GM18861 (cell line): ENCODE data around the gene CDYL2.

Experiments
- ATAC-seq: cut with Tn5 transposase; IDR thresholded peaks from one replicate; pipeline ENCODE4 v1.9.1; 2021; ENCODE audit not compliant: unreplicated experiment

Gene CDYL2

GRCh38 chr16:80710918-80711317 lies 93.5 kb downstream of the CDYL2 start:
- no peak for ATAC-seq

DNA sequence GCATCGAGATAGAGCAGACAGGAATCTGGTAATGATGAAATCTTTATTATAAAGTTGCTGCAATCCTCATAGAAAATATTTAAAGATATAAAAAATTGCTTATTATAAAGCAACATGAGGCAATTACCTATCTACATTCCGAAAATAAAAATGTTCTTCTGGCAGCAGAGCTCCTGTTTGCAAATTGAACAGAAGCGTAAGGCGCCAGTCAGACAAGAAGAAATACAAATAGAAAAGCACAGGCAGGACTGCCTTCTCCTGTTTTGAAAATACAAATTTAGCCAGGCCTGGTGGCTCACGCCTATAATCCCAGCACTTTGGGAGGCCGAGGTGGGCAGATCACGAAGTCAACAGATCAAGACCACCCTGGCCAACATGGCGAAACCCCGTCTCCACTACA lies 95.6 kb downstream of the CDYL2 start:
- no peak for ATAC-seq

DNA sequence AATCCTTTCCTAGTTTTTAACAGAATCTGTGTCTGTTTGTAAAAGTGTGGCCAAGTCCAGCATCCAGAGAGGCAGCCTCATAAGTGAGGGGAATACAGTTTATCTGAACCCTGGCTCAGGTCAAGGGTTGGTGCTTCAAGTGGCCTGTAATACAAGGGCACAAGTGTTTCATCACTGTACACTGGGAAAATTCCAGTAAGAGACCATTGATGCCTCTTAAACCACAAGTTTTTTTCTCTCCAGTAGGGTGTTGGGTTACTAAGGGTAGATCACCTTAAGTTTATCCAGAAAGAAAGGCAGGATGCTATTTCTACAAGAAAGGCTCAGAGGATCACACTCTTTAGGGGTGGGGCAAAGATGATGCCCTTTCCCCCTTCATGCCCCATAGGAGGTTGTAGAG lies 96.7 kb downstream of the CDYL2 start:
- no peak for ATAC-seq

GRCh38 chr16:80705596-80705995 lies 98.8 kb downstream of the CDYL2 start:
- ATAC-seq: no peak

DNA sequence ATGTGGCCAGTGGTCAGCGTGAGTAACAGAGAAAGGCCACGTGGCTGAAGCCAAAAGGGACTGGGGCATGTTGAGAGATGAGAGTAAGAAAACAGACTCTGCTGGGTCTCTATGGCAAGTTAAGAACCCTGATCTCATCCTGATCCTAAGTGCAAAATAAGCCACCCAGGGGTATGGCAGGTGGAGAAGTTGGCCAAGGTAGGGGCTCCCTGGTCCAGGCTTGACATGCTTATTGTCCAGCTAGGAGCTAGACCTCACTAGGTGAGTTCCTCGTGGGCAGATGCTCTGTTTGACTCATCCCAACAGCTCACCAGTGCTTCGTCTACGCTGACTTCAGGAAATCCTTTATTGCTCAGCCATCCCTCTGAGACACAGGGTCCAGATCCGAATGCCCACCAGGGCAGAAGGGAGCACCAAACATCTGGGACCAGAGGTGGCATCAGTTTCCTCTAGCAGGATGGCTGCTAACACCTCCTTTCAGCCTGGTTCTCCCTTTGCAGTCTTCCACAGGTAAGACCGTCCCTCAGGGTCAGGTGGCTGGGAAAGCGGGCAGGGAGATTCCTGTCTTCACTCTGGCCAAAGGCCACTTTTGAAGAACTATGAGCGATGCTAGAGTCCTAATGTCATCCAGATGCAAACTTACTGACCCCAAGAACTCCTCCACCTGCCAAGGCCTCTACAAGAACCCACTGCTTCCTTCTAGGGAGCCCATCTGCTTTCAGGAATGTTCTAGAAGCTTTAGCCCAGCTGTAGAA lies 99.5 kb downstream of the CDYL2 start:
- ATAC-seq: no peak

DNA sequence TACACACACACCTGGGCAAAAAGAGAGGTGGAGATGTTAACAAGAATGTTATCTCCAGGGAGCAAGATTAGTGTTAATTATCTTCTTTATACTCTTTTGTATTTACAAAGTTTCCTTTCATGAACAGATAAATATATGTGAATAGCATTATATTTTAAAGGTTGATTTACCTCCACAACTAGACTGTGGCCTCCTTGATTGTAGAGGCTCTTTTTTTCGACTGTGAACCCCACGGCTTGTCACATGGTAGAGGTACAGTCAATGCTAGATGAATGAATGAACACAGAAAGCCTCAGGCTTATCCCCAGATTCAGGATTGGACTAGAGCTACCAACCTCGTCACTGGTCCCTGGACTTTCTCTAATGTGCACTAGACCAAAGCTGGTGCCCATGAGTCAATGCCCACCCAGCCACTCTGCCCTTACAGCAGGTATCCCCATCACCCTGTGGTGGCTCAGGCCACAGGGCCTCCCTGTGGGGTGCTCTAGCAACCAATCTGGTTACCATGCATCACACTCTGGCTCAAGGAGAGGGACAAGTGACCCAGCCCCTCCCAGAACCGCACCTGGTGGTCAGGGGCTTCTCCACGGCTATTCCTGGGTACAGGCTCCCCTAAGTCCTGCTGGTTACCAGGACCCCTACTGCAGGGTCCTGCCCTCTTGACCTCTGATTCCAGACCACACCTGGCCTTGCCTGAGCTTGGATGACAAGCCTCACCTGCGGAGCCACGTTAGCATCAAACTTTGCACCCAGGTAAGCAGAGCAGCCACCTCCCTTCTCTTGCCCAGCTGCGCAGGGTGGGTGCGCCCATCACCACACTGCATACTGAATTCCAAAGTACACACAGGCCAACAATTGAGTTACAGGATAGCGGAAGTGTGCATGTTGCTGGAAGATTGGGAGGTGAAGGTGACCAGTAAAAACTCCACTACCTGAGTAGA lies 101.0 kb downstream of the CDYL2 start:
- no peak for ATAC-seq

DNA sequence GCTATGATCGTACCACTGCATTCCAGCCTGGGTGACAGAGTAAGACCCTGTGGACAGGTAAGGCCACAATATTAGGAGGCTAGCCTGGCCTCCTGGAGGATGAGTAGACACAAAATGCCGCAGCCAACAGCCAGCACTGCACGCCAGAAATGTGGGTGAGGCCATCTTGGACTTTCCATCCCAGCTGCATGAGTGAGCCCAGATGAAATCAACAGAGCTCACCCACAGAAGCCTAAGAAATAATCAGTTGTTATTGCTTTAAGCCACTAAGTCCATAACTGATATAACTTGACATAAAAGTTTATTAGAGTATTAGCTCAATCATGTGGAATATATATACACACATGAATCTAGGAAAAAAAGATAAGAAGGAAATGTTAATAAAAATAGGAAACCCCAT lies 101.7 kb downstream of the CDYL2 start:
- no peak for ATAC-seq

GRCh38 chr16:80700558-80700957 lies 103.8 kb downstream of the CDYL2 start:
- ATAC-seq: no peak

- no peak for ATAC-seq
Measured at GRCh38 chr16:80695020-80695419, 109.4 kb downstream of the CDYL2 start.

DNA sequence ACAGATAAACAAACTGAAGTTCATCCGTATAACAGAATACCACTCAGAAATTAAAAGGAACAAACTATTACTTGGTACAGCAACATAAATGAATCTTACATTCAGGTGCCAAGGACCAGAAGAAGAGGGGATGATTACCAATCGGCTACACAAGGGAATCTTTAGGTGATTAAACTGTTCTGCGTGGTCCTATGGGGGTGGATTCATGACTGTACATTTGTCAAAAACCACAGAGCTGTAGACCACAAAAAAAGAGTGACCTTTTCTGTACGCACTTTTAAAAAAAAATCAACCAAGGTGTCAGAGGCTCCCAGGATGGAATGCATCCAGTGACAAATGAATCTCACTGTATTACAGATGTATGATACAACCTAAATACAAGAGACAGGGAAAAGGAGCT lies 110.8 kb downstream of the CDYL2 start:
- ATAC-seq: no peak

DNA sequence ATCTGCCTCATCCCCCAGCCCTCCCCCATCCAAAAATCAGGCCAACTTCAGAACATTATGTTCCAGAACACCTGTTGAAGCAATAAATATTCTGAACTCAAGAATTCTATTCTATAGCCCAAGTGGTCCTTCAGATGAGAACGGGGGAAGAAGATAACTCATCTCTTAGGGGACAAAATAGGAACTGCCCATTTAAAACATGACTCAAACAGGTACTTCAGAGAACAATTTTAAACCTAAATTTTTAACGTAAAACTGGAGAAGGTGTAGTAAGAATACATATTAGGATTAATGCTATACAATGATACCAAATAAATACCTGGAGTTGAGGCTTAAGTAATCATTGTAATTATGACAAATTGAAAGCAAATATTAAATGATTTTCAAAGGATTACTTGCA lies 112.1 kb downstream of the CDYL2 start:
- no peak for ATAC-seq

GRCh38 chr16:80691111-80691741 lies 113.2 kb downstream of the CDYL2 start:
- no peak for ATAC-seq

DNA sequence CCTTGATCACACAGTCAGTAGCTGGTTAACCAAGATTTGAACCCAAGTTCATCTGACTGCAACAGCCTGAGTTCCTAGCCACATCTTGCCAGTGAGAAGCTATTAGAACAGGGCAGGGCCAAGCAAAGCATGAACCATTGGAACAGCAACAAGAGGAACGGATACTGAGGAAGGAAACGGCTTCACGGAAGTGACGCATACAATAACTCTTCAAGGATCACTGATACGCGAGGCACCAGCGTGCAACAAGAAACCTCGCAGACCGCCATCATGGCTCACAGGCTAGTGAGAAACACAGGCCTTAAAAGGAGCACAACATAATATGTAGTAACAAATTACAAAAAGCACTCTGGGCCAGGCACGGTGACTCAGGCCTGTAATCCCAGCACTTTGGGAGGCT lies 114.9 kb downstream of the CDYL2 start:
- no peak for ATAC-seq

GRCh38 chr16:80687606-80688005 lies 116.8 kb downstream of the CDYL2 start:
- no peak for ATAC-seq

GRCh38 chr16:80684906-80685305 lies 119.5 kb downstream of the CDYL2 start:
- no peak for ATAC-seq

DNA sequence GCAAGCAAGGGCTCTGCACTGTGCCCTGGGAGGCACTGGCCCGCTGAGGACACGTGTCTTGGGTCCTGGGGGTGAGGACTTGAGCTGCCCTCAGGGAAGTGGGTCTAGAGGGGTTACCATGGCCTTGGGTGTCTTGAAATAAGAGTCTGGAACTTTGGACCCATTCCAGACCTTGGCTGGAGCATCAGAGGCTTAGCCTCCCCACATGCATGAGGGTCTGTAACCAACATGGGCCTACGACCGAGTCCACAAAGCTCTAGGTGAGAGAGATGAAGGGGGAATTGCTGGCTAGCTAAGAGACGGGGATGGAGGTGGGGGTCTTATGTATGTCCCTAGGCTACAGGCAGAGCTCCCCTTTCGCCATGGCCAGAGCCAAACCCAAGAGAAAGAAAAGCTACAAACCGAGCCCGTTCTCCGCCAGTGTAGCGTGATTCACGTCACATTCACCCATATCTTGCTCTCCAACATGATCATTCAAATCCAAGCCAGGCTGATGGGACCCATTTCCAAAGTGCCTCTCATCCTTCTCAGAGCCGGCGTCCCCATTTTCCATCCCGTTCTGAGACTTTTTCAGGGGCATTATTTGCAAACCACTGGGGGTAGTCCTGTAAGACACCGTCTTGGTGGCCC lies 120.1 kb downstream of the CDYL2 start:
- ATAC-seq: no peak

DNA sequence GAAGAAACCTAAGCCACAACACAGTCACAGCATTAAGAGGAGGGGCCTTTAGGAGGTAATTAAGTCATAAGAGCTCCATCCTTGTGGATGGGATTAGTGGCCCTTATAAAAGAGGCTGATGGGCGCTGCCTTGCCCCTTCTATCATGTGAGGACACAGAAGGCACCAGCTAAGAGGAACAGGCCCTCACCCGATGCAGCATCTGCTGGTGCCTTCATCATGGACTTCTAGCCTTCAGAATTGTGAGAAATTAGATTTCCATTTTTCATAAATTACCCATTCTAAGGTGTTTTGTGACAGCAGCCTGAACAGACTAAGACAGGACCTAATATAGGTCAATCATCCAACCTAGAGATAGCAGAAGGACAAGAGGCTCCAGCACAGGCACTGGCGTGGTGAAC lies 120.8 kb downstream of the CDYL2 start:
- ATAC-seq: no peak

DNA sequence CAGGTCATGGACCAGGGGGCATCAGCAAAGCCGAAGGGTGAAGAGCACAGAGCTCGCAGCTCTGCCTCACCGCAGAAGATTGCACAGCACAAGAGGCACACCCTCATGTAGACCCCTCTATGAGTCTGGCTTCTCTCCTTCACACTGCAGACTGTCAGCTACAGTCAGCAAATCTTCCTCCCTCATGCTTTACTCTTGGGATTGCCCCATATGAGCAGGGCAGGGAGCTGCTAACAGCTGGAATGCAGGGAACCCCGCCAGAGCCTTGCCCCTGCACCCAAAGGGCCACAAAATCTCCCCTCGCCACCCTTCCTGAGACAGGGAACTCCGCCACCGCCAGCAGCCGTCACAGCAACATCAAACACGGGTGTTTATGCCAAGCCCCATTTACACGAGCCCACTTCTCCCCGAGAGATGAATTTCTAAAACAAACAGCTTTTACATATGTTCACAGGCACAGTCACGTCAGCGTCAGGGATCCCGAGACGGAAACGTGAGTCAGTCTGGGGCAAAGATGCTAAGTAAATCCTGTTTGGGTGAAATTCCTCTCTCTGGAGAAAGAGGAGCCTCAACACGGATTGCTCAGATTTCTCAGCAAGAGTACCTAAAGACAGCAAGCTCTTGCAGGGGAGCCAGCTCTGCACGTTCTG lies 121.9 kb downstream of the CDYL2 start:
- ATAC-seq: no peak

- no peak for ATAC-seq
Measured at GRCh38 chr16:80681436-80681835, 123.0 kb downstream of the CDYL2 start.

DNA sequence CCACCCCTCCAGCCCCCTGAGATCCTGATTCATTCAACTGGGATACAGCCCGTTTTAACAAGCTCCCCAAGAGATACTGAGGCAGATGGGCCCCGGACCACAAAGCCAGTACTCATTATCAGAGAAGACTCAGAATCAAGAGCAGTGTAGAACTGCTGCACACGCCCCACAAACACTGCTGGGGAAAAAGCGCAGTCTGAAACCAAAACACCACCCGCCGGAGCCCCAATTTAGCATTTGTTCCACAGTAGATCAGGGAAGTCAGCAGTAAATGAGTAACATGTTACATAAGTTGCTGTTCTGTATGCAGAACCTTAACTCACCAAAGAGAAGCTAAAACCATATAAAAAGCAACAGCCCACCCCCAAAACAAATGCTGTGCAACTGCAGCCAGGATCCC lies 123.6 kb downstream of the CDYL2 start:
- ATAC-seq: no peak

DNA sequence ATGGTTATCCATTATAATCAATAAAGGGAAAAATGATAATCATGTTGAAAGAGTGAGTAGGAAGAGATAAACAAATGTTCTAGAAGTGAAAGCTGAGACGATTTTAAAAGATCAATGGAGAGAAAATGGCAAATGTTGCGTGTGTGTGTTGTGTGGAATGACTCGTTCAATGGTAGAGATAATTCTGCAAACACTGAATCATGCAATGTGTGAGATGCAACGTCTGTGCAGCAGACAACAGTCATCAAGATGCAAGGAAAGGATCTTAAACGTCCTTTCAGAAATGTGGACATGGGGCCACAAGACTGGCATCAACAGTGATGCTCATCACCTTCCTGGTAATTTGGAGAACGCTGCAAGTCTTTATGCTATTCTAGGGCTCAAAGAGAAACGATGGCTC lies 124.4 kb downstream of the CDYL2 start:
- ATAC-seq: no peak
